Fibroblast of lung (primary cell): ENCODE measurements around the gene HBE1. TPM values are rescaled to one million over a fixed set of nuclear protein-coding genes. Genes with fewer than 3 reads are reported as not detected.

ENCODE experiments used
- DNase-seq, 2 donors: peaks; one replicate each; pipeline versions ENCODE4 v3.0.0 to v3.0.0-alpha.2; 2010; ENCODE audit warnings: low read depth in 2 of 2
- H2AFZ ChIP-seq: 2 replicates; pipeline ENCODE4 v1.5.1; 2012; ENCODE audit warnings: low read length, control low read depth, inconsistent platforms
- H3K27ac ChIP-seq: 2 replicates; pipeline ENCODE4 v1.5.1; 2011; ENCODE audit warnings: low read length, control low read depth; ENCODE audit not compliant: insufficient read depth
- H3K27me3 ChIP-seq: 2 replicates; pipeline ENCODE4 v1.5.1; 2011; ENCODE audit warnings: mild to moderate bottlenecking, low read length; ENCODE audit not compliant: control insufficient read depth, insufficient read depth
- H3K36me3 ChIP-seq: 2 replicates; pipeline ENCODE4 v1.5.1; 2011; ENCODE audit warnings: low read length; ENCODE audit not compliant: control insufficient read depth, insufficient read depth
- H3K4me1 ChIP-seq: 2 replicates; pipeline ENCODE4 v1.5.1; 2011; ENCODE audit warnings: low read length; ENCODE audit not compliant: control insufficient read depth, insufficient read depth; ENCODE audit errors: extremely low read depth
- H3K4me2 ChIP-seq: 2 replicates; pipeline ENCODE4 v1.5.1; 2011; ENCODE audit warnings: low read length, control low read depth; ENCODE audit not compliant: insufficient read depth; ENCODE audit errors: extremely low read depth
- H3K4me3 ChIP-seq, 4 experiments: fragments of 200-600 bp in 1 of 4; sonication (generic) in 1 of 4; replicated peaks in 1 of 4; 2 replicates each; pipeline ENCODE4 v1.5.1; 2011 to 2016; ENCODE audit warnings: low read length in 4 of 4, low read depth in 3 of 4, mild to moderate bottlenecking in 3 of 4, control low read depth in 2 of 4, inconsistent platforms in 1 of 4, mixed read lengths in 1 of 4; ENCODE audit not compliant: insufficient read depth in 1 of 4; ENCODE audit errors: control extremely low read depth in 1 of 4
- H3K79me2 ChIP-seq: 2 replicates; pipeline ENCODE4 v1.5.1; 2012; ENCODE audit warnings: mild to moderate bottlenecking, low read length, inconsistent platforms; ENCODE audit not compliant: control insufficient read depth, insufficient read depth
- H3K9ac ChIP-seq: 2 replicates; pipeline ENCODE4 v1.5.1; 2011; ENCODE audit warnings: mild to moderate bottlenecking, low read length, control low read depth; ENCODE audit not compliant: insufficient read depth
- H3K9me3 ChIP-seq: 2 replicates; pipeline ENCODE4 v1.5.1; 2012; ENCODE audit warnings: low read depth, low read length; ENCODE audit not compliant: control insufficient read depth, insufficient read depth
- H4K20me1 ChIP-seq: 2 replicates; pipeline ENCODE4 v1.5.1; 2011; ENCODE audit warnings: low read length; ENCODE audit not compliant: control insufficient read depth, insufficient read depth; ENCODE audit errors: extremely low read depth
- EZH2 ChIP-seq: IDR thresholded peaks from 2 replicates; pipeline ENCODE4 v1.5.1; 2012; ENCODE audit warnings: low read length, control low read depth, mild to moderate bottlenecking; ENCODE audit errors: missing control alignments
- polyA plus RNA-seq, 2 donors: library from polyadenylated mRNA; depleted of rRNA in 1 of 2; stranded (reverse) in 1 of 2; unstranded in 1 of 2; fragments of >200 nt; gene quantifications; 2 replicates each; pipeline ENCODE4 v1.2.1, GENCODE V29; 2011 to 2012; ENCODE audit warnings: missing spikeins in 1 of 2
- total RNA-seq: library from RNA; depleted of rRNA; stranded (reverse); fragments of >200 nt; gene quantifications from 2 replicates; pipeline ENCODE4 v1.2.1, GENCODE V29; 2014
- TF ChIP-seq, protein P1 (sequence below), 2 donors: IDR thresholded peaks in 1 of 2; conservative IDR thresholded peaks in 1 of 2; 1 replicate in 1 of 2; 2 replicates in 1 of 2; pipeline ENCODE4 v1.5.1; 2011 to 2012; ENCODE audit warnings: low read length in 2 of 2, control low read depth in 1 of 2, inconsistent platforms in 1 of 2, low read depth in 1 of 2, mild to moderate bottlenecking in 1 of 2

Gene HBE1
- total and polyA plus RNA-seq, 2 donors (not counting 1 experiment from before 2014, with no cell fraction given) = 0.33 to 3.1 TPM

DNA sequence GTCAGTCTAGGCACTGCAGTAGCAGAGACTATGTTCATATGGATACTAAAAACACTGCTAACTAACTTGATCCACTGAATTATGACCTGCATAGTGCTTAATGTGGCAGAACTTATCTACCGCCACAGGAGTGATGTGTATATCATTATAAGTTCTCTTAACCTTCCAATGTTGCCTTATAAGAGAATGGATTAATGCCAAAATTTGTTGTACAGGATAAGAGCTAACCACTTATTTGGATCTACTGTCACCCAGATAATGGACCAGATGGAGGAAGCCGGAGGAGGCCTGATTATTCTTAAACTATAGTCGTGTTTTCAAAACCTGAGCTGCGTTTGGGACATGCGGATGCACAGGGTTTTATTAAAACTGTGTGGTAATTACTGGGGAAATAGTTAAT is 33.9 kb upstream of the HBE1 start:
- no peaks in the 10 kb centered on the region for H3K36me3 ChIP-seq
- TF ChIP-seq EZH2 = no peak
- TF ChIP-seq, protein P1, sequence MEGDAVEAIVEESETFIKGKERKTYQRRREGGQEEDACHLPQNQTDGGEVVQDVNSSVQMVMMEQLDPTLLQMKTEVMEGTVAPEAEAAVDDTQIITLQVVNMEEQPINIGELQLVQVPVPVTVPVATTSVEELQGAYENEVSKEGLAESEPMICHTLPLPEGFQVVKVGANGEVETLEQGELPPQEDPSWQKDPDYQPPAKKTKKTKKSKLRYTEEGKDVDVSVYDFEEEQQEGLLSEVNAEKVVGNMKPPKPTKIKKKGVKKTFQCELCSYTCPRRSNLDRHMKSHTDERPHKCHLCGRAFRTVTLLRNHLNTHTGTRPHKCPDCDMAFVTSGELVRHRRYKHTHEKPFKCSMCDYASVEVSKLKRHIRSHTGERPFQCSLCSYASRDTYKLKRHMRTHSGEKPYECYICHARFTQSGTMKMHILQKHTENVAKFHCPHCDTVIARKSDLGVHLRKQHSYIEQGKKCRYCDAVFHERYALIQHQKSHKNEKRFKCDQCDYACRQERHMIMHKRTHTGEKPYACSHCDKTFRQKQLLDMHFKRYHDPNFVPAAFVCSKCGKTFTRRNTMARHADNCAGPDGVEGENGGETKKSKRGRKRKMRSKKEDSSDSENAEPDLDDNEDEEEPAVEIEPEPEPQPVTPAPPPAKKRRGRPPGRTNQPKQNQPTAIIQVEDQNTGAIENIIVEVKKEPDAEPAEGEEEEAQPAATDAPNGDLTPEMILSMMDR (conservative IDR thresholded peaks at IDR 0.05 in 1 of 2, IDR thresholded peaks at IDR 0.05 in 1 of 2; ENCODE audit: low read depth in 1 of 2, low read length in 2 of 2) = no peak
- H3K9ac ChIP-seq = no peak overlapping the region
- H3K27ac ChIP-seq = no peak overlapping the region
- no peaks in the 10 kb centered on the region for H3K79me2 ChIP-seq
- H3K9me3 ChIP-seq = no peaks in the 10 kb centered on the region
- H2AFZ ChIP-seq = no peak overlapping the region
- no peak for DNase-seq
- H4K20me1 ChIP-seq = no peaks in the 10 kb centered on the region
- H3K4me3 ChIP-seq = no peak overlapping the region
- no peak overlapping the region for H3K4me2 ChIP-seq
- H3K27me3 ChIP-seq = no peaks in the 10 kb centered on the region
- H3K4me1 ChIP-seq = no peaks in the 10 kb centered on the region

DNA sequence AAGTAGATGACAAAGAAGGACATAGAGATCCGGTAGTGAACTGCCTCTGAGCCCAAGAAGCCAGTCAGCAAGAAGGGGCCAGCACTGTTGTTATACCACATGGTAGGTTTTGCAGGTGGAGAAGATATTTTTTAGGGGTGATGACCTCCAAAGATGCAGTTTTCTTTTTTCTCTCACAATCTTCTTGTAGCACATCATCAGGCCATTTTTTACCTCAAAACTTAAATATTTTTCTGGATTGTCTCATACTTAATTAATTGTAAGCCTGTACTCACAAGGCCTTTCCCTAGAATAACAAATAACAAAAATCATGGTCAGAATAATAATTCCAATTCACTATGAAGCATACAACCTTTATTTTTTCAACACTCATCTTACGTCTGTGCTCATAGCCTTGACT is 32.1 kb upstream of the HBE1 start, which contains the start of gene OR51B4:
Gene OR51B4 (minus strand): TSS at position 101 of the 400 bp plus-strand sequence. CDS start 0 bp downstream, at position 101.
- H4K20me1 ChIP-seq = no peaks in the 10 kb centered on the region
- no peak for DNase-seq
- no peak within 1 kb of the TSS for H3K4me2 ChIP-seq
- H3K36me3 ChIP-seq = no peaks in the 10 kb centered on the region
- no peak within 1 kb of the TSS for H3K27ac ChIP-seq
- no peaks in the 10 kb centered on the region for H3K9me3 ChIP-seq
- TF ChIP-seq, protein P1 (conservative IDR thresholded peaks at IDR 0.05 in 1 of 2, IDR thresholded peaks at IDR 0.05 in 1 of 2; ENCODE audit: low read depth in 1 of 2, low read length in 2 of 2) = no peak
- TF ChIP-seq EZH2 = no peak
- no peak within 1 kb of the TSS for H3K4me3 ChIP-seq
- H3K79me2 ChIP-seq = no peaks in the 10 kb centered on the region
- H3K9ac ChIP-seq = no peak within 1 kb of the TSS
- no peaks in the 10 kb centered on the region for H3K27me3 ChIP-seq
- no peak within 1 kb of the TSS for H2AFZ ChIP-seq
- peaks cover 2% of the 10 kb centered on the region for H3K4me1 ChIP-seq

DNA sequence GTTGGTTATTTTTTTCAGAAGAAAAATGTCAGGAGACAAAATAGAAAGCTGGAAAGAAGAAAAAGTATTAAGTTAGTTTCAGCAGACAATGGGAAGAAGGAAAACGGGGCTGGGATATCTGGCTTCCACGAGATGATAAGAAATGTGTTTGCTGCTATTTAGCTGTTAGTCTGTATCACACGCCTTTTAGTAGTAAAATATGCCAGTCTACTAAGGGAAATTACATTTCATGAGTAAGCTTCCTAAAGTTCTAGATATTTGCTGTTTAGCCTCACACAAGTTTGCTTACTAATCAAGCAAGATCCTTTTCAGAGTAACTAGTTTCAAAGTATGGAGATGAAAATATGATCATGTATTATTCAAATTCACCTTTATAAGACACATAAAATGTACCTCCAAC is 30.5 kb upstream of the HBE1 start:
- Histone ChIP-seq H2AFZ (peak overlapping the region; percentile 1), H3K9ac (no peak overlapping the region), H3K4me3 (no peak overlapping the region), H3K27ac (no peak overlapping the region), H3K4me2 (no peak overlapping the region), H3K4me1 (peaks cover 2% of the 10 kb centered on the region), H3K36me3 (no peaks in the 10 kb centered on the region), H3K27me3 (no peaks in the 10 kb centered on the region), H3K9me3 (no peaks in the 10 kb centered on the region), H4K20me1 (no peaks in the 10 kb centered on the region), H3K79me2 (no peaks in the 10 kb centered on the region)
- no peak for TF ChIP-seq EZH2
- TF ChIP-seq, protein P1 (conservative IDR thresholded peaks at IDR 0.05 in 1 of 2, IDR thresholded peaks at IDR 0.05 in 1 of 2; ENCODE audit: low read depth in 1 of 2, low read length in 2 of 2) = no peak
- no peak for DNase-seq
